ENCODE measurements around the gene LHX8.

Gene LHX8

DNA sequence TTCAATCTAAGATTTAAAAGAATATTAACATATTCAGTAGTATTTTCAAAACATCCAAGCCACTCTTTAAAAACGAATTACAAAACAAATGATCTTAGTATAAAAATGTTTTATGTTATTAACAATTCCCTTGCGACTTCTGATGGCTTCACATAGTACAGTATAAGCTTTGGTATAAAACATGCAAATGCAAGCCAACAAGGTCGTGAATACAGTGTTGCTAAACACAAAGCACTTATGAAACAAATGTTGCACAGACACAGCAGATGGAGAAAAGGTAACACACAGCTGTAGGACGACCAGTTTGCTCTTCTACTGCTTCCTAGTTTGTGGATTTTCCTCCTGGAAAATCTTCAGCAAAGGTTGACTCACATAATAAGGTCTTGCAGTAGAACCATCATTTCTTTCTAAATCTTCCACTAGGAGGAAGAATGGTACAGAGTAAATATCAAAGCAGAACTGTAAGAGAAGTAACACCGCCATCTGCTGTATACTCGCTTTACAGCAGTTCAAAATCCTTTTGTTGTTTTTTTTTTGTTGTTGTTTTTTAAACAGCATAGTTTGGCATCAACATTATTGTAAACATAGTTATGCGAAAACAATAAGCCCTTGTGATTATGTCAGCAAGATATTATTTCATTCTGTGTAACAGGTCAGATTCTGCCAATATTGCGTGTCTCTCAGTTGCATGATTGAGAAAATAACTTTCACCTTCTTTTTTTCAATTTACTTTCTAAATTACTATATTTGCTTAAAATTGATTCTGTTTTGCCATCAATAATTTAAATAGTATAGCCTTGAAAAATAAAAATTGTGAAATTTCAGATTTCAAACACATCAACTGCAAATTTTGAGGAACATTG lies 69.5 kb downstream of the LHX8 start:
- Histone ChIP-seq H3K9ac (ENCODE audit: low read depth, low read length) (no peak overlapping the region), H3K9me3 (ENCODE audit: control insufficient read depth, insufficient read depth, low read length) (no peaks in the 10 kb centered on the region), H3K4me1 (ENCODE audit: insufficient read depth, low read length) (peaks cover 3% of the 10 kb centered on the region), H3K36me3 (ENCODE audit: insufficient read depth, low read length) (no peaks in the 10 kb centered on the region)

DNA sequence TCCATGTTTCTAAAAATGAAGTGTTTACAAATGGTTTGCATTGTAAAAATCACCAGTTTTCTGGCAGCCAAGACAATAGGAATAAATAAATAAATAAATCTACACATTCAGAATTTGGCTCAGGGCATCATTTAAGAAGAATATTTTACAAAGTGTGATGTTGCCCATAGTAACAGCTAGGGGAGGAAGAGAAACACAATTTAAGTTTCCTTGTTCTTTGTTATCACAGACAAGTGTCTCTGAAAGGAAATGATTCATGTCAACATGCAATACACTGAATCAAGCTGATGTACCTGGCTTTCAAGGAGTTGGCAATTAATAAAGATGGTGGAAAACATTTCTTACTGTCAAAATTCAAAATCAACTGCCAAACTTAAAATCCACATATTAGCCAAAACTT lies 74.7 kb downstream of the LHX8 start:
- no peaks in the 10 kb centered on the region for H3K4me1 ChIP-seq (ENCODE audit: insufficient read depth, low read length)
- H3K9ac ChIP-seq (ENCODE audit: low read depth, low read length), result no peak overlapping the region
- H3K36me3 ChIP-seq (ENCODE audit: insufficient read depth, low read length), result no peaks in the 10 kb centered on the region
- no peaks in the 10 kb centered on the region for H3K9me3 ChIP-seq (ENCODE audit: control insufficient read depth, insufficient read depth, low read length)
